ENCODE data around the gene RBM33.

Gene RBM33

GRCh38 chr7:155629171-155629570, 15.3 kb upstream of the RBM33 start:
- no peak for DNase-seq (ENCODE audit: low read depth in 3 of 3)

GRCh38 chr7:155631155-155631554, 13.3 kb upstream of the RBM33 start:
- DNase-seq (ENCODE audit: low read depth in 3 of 3) = no peak

GRCh38 chr7:155635817-155636216, 8.6 kb upstream of the RBM33 start:
- no peak for DNase-seq (ENCODE audit: low read depth in 3 of 3)

GRCh38 chr7:155637155-155637554, 7.3 kb upstream of the RBM33 start:
- no peak for DNase-seq (ENCODE audit: low read depth in 3 of 3)

GRCh38 chr7:155638366-155638765, 6.1 kb upstream of the RBM33 start:
- DNase-seq (ENCODE audit: low read depth in 3 of 3) = no peak

- DNase-seq (ENCODE audit: low read depth in 3 of 3) = no peak
These were observed 4.4 kb upstream of the RBM33 start for GRCh38 chr7:155639958-155640520.

DNA sequence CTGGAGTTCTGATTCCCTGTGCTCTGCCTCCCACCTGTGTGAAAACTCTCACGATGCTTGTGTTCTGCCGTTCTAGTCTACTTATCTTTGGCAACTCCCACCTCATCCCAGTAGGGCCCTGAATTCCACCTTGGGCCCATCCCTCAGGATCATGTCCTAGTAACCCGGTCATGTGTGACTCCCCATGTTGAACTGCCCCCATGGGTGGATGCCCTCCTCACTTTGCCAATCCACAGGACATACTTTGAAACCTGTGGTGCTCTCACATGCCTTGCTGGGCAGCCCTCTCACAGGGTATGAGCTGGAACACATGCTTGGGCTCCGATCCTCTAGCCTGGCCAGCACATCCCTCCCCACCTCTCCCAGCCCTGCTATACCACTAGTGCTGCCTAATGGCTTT, 3.8 kb upstream of the RBM33 start:
- DNase-seq (ENCODE audit: low read depth in 3 of 3) = no peak

DNA sequence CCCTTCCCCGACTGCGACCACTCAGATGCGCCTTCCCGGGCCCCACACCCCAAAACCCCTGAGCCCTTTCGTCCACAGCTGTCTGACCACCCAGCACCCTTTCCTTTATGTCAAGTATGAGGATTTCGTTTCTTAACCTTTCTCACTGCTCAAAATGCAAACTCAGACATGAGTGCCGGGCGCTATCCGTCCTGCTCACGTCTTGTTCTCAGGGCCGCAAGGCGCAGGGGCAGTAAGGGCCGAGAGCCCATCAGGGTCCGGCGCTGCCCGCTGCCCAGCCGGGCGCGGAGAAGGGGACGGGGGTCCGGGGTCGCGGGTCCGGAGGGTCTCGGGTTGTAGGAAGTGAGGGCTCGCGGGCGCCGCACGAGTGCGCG, 670 bp upstream of the RBM33 start:
- DNase-seq (ENCODE audit: low read depth in 3 of 3) = peak in 1 of 3 experiments; percentile 5

- peak; percentile 8 to 17 (median 10) for DNase-seq (ENCODE audit: low read depth in 3 of 3)
These were observed 579 bp downstream of the RBM33 start for GRCh38 chr7:155644971-155645509.

DNA sequence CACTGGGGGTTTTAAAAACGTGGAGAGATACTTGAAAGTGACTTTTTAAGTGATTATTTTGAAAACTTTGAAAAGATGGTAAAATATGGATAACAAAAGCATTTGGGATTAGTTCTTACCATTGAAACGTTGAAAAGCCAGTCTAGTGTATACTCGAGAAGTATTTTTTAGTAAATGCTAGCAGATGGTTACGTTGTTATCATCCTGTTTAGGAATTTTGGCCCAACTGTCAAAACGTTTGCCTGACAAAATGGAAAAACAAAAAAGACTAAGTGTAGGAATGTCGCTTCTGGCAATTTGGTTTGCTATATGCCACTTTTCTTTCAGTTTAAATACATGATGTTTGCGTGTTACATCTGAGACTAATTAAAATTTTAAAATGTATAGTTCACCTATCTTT, 1.2 kb downstream of the RBM33 start:
- no peak for DNase-seq (ENCODE audit: low read depth in 3 of 3)

DNA sequence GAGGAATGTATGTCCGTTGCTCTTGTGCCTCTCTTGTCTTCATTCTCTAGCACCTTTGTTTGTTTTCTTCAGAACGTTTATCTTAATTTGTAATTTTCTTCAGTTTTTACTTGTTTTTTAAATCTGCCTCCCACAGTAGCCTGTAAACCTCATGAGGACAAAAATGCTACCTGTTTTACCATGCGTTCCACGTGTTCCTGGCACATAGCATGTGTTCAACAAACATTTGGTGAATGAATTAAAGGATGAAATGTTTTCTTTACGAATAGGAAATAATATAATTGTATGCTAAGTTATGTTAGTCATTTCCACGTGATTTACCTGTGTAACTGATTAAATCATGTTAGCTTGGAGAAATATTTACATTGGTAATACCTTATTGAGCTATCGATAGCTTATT, 2.2 kb downstream of the RBM33 start:
- no peak for DNase-seq (ENCODE audit: low read depth in 3 of 3)

DNA sequence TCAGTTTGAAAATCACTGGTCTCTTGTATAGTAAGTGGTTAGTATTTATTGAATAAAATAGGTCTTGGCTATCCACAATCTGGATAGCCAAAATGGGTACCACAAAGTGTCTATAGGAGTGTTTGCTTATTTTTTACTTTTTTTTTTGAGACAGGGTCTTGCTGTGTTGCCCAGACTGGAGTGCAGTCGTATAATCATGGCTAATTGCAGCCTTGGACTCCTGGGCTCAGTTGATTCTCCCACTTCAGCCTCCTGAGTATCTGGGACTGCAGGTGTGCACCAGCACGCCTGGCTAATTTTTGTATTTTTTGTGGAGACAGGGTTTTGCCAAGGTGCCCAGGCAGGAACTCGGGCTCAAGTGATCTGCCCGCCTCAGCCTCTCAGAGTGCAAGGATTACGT, 2.8 kb downstream of the RBM33 start:
- DNase-seq (ENCODE audit: low read depth in 3 of 3) = no peak

DNA sequence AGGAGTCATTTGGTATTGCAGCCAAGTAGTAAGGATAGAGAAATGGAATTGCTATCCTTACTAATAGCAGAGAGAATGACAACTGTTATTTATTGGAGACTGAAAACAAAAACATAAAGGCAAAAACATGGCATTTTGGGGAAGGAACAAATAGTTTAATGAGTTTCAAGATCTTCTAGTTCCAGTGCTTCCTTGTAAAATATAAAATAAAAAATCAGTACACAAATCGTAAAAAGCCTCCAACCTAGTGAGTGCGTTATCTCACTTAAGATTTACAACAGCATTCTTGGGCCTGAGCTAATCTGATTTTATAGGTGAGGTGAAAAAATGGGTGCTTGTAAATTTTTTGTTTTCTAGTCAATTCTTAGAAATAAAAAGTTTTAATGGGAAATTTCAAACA, 3.3 kb downstream of the RBM33 start:
- no peak for DNase-seq (ENCODE audit: low read depth in 3 of 3)

GRCh38 chr7:155648752-155649339, 4.4 kb downstream of the RBM33 start:
- no peak for DNase-seq (ENCODE audit: low read depth in 3 of 3)

DNA sequence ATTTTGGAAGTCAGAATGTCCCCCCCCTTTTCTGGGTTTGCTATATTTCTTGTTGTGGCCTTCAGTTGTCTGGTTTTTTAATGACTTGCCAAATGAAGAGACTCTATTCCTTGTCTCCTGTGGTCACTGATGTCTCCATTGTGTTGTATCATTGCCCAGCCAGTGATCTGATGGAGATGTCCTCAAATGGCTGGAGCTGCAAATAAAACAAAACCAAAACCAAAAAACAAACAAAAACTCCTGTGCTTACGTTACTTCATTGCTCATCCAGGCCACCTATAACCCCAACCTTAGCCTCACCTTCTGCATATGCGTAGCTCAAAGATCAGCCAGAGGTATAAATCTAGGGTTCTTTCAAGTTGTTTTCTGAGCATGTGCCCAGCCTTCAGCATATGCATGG, 5.1 kb downstream of the RBM33 start:
- DNase-seq (ENCODE audit: low read depth in 3 of 3) = no peak

- DNase-seq (ENCODE audit: low read depth in 3 of 3) = no peak
These were observed 8.0 kb downstream of the RBM33 start for GRCh38 chr7:155652156-155653114.

- no peak for DNase-seq (ENCODE audit: low read depth in 3 of 3)
These were observed 9.3 kb downstream of the RBM33 start for GRCh38 chr7:155653803-155654202.

GRCh38 chr7:155656891-155657290, 12.4 kb downstream of the RBM33 start:
- no peak for DNase-seq (ENCODE audit: low read depth in 3 of 3)

DNA sequence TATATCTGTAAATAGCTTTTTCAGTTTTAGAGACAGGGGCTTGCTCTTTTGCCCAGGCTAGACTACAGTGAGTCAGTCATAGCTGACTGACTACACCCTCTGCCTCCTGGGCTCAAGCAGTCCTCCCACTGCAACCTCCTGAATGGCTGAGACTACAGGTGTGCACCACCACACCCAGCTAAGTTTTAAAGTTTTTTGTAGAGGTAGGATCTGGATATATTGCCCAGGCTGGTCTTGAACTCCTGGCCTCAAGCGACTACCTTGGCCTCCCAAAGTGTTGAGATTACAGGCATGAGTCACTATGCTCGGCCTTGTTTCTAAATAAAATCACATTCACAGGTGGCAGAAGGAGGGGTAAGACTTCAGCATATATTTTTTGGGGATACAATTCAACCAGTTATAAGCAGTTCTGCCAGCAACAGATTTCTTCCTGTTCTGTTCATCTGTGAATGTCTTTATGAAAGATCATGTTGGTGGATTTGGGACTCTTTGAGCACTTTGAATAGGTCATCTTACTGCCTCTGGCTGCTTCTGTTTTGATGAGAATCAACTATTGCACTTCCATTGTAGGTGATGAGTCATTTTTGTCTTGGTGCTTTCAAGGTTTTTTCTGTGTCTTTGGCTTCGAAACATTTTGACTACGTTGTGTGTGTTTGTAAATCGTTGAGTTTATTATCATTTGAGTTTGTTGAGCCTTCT, 15.7 kb downstream of the RBM33 start:
- no peak for DNase-seq (ENCODE audit: low read depth in 3 of 3)

DNA sequence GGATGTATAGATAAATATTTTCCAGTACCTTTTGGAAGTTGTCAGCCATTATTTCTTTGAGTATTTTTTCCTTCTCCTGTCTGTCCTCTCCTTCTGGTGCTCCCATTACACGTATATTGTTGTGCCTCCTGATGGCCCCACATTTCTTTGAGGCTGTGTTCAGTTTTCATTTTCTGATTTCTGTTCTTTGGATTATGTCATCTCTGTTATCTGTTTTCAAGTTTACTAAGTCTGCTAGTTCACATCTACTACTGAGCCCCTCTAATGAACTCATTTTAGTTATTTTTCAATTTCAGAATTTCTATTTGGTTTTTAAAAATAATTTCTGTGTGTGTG, 16.3 kb downstream of the RBM33 start:
- no peak for DNase-seq (ENCODE audit: low read depth in 3 of 3)

- DNase-seq (ENCODE audit: low read depth in 3 of 3) = no peak
These were observed 18.0 kb downstream of the RBM33 start for GRCh38 chr7:155662343-155663043.

- no peak for DNase-seq (ENCODE audit: low read depth in 3 of 3)
These were observed 19.5 kb downstream of the RBM33 start for GRCh38 chr7:155663937-155664336.

All from stimulated activated CD4-positive, alpha-beta T cell treated with anti-CD3 and anti-CD28 coated beads, TNF-alpha, amount 100 ng/mL, for 4 hours (primary cell).